ENCODE results near the gene PLEKHH1. TPM values are rescaled to one million over a fixed set of nuclear protein-coding genes. Genes with fewer than 3 reads are reported as not detected.

Gene PLEKHH1
- total RNA-seq, 1 experiment from 2014 or later: 27.6 TPM

DNA sequence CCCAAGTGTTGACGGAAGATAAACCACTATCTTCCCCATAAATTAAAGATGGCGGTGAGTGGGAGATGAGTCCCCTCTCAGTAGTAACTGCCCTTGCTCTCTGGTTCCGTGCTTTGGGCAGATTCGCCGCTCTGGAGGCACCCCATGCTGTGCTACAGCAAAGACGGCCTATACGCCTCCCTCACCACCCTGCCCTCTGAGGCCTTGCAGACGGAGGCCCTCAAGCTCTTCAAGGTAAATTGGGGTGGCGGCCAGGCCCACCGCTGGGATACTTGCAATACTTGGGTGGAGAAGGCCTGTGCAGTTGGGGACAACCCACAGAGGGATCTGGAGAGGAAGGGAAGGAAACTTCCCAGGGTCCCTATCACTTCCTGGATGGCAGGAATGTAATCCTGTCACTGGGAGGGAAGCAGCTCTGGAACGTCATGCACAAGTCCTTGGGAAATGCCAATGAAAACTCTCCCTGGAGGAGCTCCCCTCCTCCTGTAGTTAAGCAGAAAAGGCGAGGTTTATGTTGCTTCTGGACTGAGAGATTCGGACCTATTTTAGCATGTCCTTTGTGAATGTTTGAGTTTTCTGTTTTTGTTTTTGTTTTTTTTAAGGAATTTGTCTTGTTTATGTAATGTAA is 44.2 kb downstream of the PLEKHH1 start:
- no peak for DNase-seq (ENCODE audit: low read depth, low spot score)
- Histone ChIP-seq H2AFZ (ENCODE audit: low read depth, low read length, poor library complexity, severe bottlenecking) (no peak overlapping the region), H3K27me3 (ENCODE audit: insufficient read depth, low read length) (no peaks in the 10 kb centered on the region), H4K20me1 (ENCODE audit: insufficient read depth) (no peaks in the 10 kb centered on the region), H3K4me3 (replicated peaks in 1 of 2; ENCODE audit: low read depth in 1 of 2, low read length in 2 of 2) (no peak overlapping the region), H3K9me3 (ENCODE audit: control insufficient read depth in 1 of 2, insufficient read depth in 1 of 2, low read depth in 1 of 2, low read length in 2 of 2) (no peaks in the 10 kb centered on the region), H3K4me2 (ENCODE audit: low read length) (no peak overlapping the region), H3K36me3 (ENCODE audit: control insufficient read depth in 1 of 2, insufficient read depth in 2 of 2, low read length in 2 of 2) (peaks cover 0 to 9% of the 10 kb centered on the region in 2 experiments; a peak in 2 of 4 replicates), H3K9ac (ENCODE audit: low read length) (no peak overlapping the region), H3K9me2 (ENCODE audit: insufficient read depth) (no peaks in the 10 kb centered on the region), H3K4me1 (ENCODE audit: control insufficient read depth in 1 of 2, insufficient read depth in 2 of 2, low read length in 2 of 2) (peaks cover 0 to 4% of the 10 kb centered on the region in 2 experiments; a peak in 1 of 4 replicates), H3K27ac (ENCODE audit: low read depth, low read length) (no peak overlapping the region), H3K79me2 (ENCODE audit: insufficient read depth, low read length) (no peaks in the 10 kb centered on the region)
- intact Hi-C loops (cut with micrococcal nuclease): no loop called here
- BruUV-seq (replicated peaks): no TSS peak
- TF ChIP-seq RAD21 (IDR thresholded peaks at IDR 0.05; ENCODE audit: low read depth): no peak
- no peak for TF ChIP-seq CBX3 (IDR thresholded peaks at IDR 0.05; ENCODE audit: low read depth)
- no peak for TF ChIP-seq SRF (IDR thresholded peaks at IDR 0.05; ENCODE audit: low read depth)
- no peak for TF ChIP-seq YY1 (IDR thresholded peaks at IDR 0.05; ENCODE audit: extremely low read depth, insufficient replicate concordance, low read depth, low read length)
- no peak for TF ChIP-seq SIN3A (IDR thresholded peaks at IDR 0.05; ENCODE audit: low read depth)
- TF ChIP-seq JUND (IDR thresholded peaks at IDR 0.05): no peak
- TF ChIP-seq ELF1 (IDR thresholded peaks at IDR 0.05; ENCODE audit: borderline replicate concordance, low read depth): no peak
- no peak for TF ChIP-seq CEBPB (IDR thresholded peaks at IDR 0.05; ENCODE audit: low read depth)
- no peak for TF ChIP-seq FOSL1 (IDR thresholded peaks at IDR 0.05; ENCODE audit: low read depth)
- no peak for TF ChIP-seq POLR2AphosphoS5 (IDR thresholded peaks at IDR 0.05; ENCODE audit: low read depth, low read length)
- POLR2A ChIA-PET: no interaction called here
- CTCF ChIA-PET: interaction anchor here (1.3 to 2.7 kb wide), 2 partner anchors 50 to 127 kb away, joined by 4 to 7 read pairs; no protein-coding TSS in a partner anchor
- RAD21 ChIA-PET (ENCODE audit: low non-redundant PET in 1 of 2, low total read pairs in 2 of 2, uncharacterized antibody in 2 of 2, unreplicated experiment in 2 of 2): no interaction called here
- ATAC-seq: no peak
